ENCODE measurements around the gene RASGRF1.

DNA sequence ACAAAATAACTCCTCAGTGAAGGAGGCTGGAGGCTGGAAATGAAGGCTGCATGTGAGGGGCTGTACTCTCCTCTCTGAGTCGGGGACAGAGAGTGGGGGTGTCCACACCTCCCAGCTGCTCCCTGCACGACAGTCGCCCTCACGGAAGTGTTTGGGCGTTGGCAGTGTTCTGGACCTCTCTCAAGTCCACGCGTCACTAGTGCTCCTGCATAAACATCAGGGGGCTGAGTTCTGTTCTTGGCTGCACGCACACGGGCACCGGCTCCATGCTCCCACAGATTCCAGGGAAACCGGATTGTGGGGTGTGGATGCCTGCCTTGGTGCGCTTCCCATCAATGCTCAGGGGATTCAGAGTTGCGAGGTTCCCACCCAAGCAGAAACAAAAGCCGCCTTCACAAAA, 7.4 kb downstream of the RASGRF1 start:
- no peak for TF ChIP-seq CTCF (conservative IDR thresholded peaks at IDR 0.05; ENCODE audit: low read depth, low read length)
- no peak for TF ChIP-seq EZH2 (IDR thresholded peaks at IDR 0.05; ENCODE audit: low read length, unreplicated experiment)
